ENCODE results near the gene DIP2B.
A peak's percentile ranks its signal among the peaks of the same experiment; 100 is the strongest.

Gene DIP2B

DNA sequence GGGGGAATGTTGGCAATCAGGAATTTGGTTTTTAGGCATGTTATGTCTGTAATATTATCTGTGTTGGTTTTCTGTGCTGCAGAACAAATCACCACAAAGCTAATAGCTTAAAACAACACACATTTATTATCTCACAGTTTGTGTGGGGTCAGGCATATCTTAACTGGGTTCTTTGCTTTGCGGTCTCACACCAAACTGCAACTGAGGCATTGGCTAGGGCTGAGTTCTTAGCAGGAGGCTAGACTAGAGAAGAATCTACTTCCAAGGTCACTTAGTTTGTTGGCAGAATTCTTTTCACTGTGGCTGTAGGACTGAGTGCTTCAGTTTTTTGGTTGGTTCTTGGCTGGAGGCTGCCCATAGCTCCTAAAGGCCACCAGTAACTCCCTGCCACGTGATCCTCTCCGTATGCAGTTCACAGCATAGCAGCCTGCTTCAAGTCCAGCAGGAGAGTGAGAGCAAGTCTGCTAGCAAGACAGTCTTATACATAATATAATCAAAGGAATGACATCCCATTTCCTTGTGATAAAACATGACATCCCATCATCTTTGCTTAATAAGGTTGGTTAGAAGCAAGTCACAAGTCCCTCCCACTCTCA, 280.7 kb downstream of the DIP2B start:
- Mint-ChIP-seq H3K9me3 (no peaks in the 10 kb centered on the region), H3K4me3 (no peak overlapping the region), H3K4me1 (ENCODE audit: low read depth) (peaks cover 15% of the 10 kb centered on the region), H3K27ac (no peak overlapping the region), H3K36me3 (ENCODE audit: low read depth) (peaks cover 68% of the 10 kb centered on the region), H3K27me3 (no peaks in the 10 kb centered on the region)
- intact Hi-C loops (cut with micrococcal nuclease), result no loop called here

DNA sequence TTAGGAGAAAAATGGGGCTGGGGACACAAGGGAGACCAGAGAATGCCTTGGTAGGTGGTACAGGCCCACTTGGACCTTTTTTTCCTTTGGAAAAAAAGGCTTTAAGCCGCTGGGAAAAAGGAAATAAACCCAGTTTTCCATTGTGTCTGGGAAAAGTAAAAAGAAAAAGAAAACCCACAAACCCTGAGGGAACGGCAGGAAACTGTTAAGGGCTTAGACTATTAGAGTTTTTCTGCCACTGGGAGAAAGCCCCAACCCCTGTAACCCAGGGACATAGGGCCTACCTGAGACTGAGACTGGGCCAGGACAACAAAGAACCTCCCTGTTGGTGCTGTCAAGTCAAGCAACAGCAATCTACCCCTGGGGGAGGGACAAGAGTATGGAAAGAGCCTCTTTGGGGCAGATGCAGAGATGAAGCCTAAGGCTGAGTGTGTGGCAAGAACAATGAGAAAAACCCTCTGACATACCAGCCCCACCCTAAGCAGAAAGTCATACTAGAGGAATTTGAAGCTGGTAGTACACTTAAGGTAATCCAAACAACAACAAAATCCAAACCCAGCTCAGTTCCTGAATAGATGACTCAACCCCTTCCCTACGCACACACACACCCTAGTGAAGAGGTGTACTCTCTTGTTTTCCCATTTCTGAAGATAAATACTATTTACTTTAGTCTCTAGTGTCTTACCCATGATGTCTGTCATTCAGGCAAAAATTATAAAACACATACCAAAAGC, 281.9 kb downstream of the DIP2B start:
- Mint-ChIP-seq H3K27me3 (no peaks in the 10 kb centered on the region), H3K36me3 (ENCODE audit: low read depth) (peaks cover 60% of the 10 kb centered on the region), H3K4me3 (no peak overlapping the region), H3K27ac (peak overlapping the region; percentile 50), H3K9me3 (no peaks in the 10 kb centered on the region), H3K4me1 (ENCODE audit: low read depth) (peaks cover 27% of the 10 kb centered on the region)
- intact Hi-C loops (cut with micrococcal nuclease), result no loop called here

DNA sequence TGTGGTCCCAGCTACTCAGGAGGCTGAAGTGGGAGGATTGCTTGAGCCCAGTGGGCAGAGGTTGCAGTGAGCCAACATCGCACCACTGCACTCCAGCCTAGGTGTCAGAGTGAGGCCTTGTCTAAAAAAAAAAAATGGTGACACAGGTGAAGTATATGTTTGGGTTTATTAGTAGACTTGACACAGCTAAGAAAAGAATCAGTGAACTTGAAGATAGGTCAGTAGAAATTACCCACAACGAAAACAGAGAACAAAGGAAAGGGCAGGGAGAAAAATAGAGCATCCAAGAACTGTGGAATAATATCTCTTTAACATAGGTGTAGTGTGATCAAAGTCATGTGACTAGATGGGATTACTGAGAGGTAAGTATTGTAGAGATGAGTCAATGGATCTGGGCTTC, 282.8 kb downstream of the DIP2B start:
- intact Hi-C loops (cut with micrococcal nuclease), result no loop called here
- H3K36me3 Mint-ChIP-seq (ENCODE audit: low read depth), result peaks cover 51% of the 10 kb centered on the region
- H3K27ac Mint-ChIP-seq, result no peak overlapping the region
- no peaks in the 10 kb centered on the region for H3K27me3 Mint-ChIP-seq
- peaks cover 28% of the 10 kb centered on the region for H3K4me1 Mint-ChIP-seq (ENCODE audit: low read depth)
- H3K4me3 Mint-ChIP-seq, result no peak overlapping the region
- H3K9me3 Mint-ChIP-seq, result no peaks in the 10 kb centered on the region

DNA sequence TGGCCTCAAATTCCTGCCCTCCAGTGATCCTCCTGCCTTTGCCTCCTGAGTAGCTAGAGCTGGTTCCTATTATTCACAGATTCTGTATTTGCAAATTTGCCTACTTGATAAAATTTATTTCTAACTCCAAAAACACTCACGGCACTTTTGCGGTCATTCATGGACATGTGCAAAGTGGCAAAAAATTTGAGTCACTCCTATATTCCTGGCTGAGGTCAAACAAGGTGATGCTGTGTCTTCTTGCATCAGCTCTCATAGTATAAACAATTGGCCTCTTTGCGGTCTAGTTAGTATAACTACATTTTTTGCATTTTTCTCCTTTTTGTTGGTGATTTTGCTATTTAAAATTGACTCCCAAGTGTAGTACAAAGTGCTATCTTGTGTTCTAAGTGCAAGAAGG, 283.8 kb downstream of the DIP2B start:
- Mint-ChIP-seq H3K27ac (no peak overlapping the region), H3K4me1 (ENCODE audit: low read depth) (peaks cover 28% of the 10 kb centered on the region), H3K36me3 (ENCODE audit: low read depth) (peaks cover 49% of the 10 kb centered on the region), H3K27me3 (no peaks in the 10 kb centered on the region), H3K4me3 (no peak overlapping the region), H3K9me3 (no peaks in the 10 kb centered on the region)
- intact Hi-C loops (cut with micrococcal nuclease), result no loop called here

DNA sequence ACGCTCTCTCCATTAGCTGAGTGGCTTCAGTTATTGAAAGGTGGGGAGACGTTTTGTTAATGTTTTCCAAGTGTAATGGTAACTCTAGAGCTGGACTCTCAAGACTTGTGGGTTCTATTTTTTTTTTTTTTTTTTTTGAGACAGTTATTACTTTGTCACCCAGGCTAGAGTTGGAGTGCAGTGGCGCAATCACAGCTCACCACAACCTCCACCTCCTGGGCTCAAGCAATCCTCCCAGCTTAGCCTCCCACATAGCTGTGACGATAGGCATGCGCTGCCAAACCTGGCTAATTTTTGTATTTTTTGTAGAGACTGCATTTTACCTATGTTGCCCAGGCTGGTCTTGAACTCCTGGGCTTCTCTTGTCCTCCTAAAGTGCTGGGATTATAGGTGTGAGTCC, 285.3 kb downstream of the DIP2B start:
- H3K36me3 Mint-ChIP-seq (ENCODE audit: low read depth), result peaks cover 41% of the 10 kb centered on the region
- intact Hi-C loops (cut with micrococcal nuclease), result no loop called here
- H3K4me3 Mint-ChIP-seq, result no peak overlapping the region
- no peaks in the 10 kb centered on the region for H3K9me3 Mint-ChIP-seq
- H3K27me3 Mint-ChIP-seq, result no peaks in the 10 kb centered on the region
- H3K27ac Mint-ChIP-seq, result no peak overlapping the region
- H3K4me1 Mint-ChIP-seq (ENCODE audit: low read depth), result peaks cover 20% of the 10 kb centered on the region

Measured in dendritic cell treated with granulocyte-macrophage colony-stimulating factor and Interleukin-4, amounts not matched to agents 40 ng/mL and 50 ng/mL, for 4 days (primary cell).